Mucosa of descending colon (tissue), 3 donors: ENCODE results near the gene NUDT3. TPM values are rescaled to one million over a fixed set of nuclear protein-coding genes. Genes with fewer than 3 reads are reported as not detected.

Experiments used
- ATAC-seq: fragments of 200-7000 bp; cut with Tn5 transposase; one replicate; pipeline ENCODE4 v1.9.1; 2020; ENCODE audit warnings: mild to moderate bottlenecking, moderate library complexity
- DNase-seq, 3 donors: peaks; one replicate each; pipeline ENCODE4 v3.0.0-alpha.2; 2020
- H3K36me3 ChIP-seq: fragments of 200-600 bp; one replicate; pipeline ENCODE4 v1.8.0; 2021; ENCODE audit warnings: low read depth, mild to moderate bottlenecking
- H3K4me1 ChIP-seq: fragments of 200-600 bp; one replicate; pipeline ENCODE4 v1.8.0; 2021; ENCODE audit warnings: low read depth, mild to moderate bottlenecking
- H3K4me3 ChIP-seq: fragments of 200-600 bp; one replicate; pipeline ENCODE4 v1.8.0; 2021; ENCODE audit warnings: mild to moderate bottlenecking
- H3K9me3 ChIP-seq: fragments of 200-600 bp; one replicate; pipeline ENCODE4 v1.8.0; 2021; ENCODE audit warnings: mild to moderate bottlenecking
- intact Hi-C, 2 donors: fragments of 100-400 bp; cut with DNase I in 1 of 2; cut with micrococcal nuclease in 1 of 2; formaldehyde crosslinking; loops; one replicate each; pipeline versions ENCODE4 v1.11.0 to v1.11.1; 2022; cut with DNase I, micrococcal nuclease
- total RNA-seq, 3 donors: library from RNA; stranded (reverse); fragmentation: NEBNext Ultra II Directional in 2 of 3; extraction: Animal tissue kit (Norgen Biotek cat#: 25700) in 2 of 3; gene quantifications; one replicate each; pipeline versions ENCODE4 v1.2.1 to v1.2.4, GENCODE V29; 2021 to 2023
- TF ChIP-seq, protein P1 (sequence below): fragments of 200-600 bp; IDR thresholded peaks from one replicate; pipeline ENCODE4 v1.8.0; 2022; ENCODE audit warnings: antibody characterized with exemption, mild to moderate bottlenecking
- donor health status: DM: no; HTN: no; CAD: no; lungs with moderate emphysema.
- donor health status: DM: no; HTN: no; CAD: no.
- donor health status: DM: no; HTN: yes; CAD: no.

The NUDT3 gene
- total RNA-seq, 3 donors from 2014 or later, result 19.1 to 48.7 (median 26.7) TPM

DNA sequence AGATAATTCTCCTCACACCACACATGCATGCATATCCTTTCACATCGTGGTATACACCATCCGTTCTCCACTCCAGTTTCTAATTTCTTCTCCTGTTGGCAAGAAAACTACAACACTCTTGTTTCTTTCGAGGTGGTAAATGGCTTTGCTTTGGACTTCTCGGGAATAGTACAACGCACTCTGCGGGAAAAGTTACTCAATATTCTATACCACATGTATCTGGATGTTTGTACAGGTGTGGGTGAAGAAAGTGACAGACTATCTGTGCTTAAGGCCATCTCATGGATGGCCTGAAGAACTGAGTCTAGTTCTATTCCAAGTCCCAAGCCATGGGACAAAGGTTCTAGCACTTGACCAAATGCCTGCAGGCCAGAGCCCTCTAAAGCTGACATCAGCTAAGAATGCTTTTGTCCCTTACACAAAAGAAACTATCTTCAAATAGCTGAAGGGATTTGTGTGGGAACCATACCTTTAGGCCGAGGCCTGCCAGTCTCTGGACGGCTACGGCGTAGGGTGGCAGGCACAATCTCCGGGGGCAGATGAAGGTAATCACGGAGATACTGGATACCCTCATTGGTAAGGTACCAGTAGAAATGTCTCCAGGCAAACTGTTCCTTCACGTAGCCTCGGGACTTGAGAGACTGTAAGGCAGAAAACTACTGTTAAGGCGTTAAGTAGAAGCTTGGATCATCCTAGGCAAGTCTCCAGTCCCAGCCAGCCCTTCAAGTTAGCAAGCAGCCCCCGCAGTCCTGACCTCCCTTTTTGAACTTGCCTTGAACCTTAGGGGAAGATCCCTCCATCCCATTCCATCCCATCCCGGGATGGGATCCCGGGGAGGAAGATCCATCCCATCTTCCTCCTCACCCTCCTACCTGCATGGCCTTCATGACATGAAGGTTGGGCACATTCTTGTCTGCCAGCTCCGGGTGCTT is 32.0 kb upstream of the NUDT3 start:
- Histone ChIP-seq H3K4me1 (peaks cover 9% of the 10 kb centered on the region), H3K9me3 (no peaks in the 10 kb centered on the region), H3K36me3 (peaks cover 14% of the 10 kb centered on the region), H3K4me3 (no peak overlapping the region)
- TF ChIP-seq, protein P1, sequence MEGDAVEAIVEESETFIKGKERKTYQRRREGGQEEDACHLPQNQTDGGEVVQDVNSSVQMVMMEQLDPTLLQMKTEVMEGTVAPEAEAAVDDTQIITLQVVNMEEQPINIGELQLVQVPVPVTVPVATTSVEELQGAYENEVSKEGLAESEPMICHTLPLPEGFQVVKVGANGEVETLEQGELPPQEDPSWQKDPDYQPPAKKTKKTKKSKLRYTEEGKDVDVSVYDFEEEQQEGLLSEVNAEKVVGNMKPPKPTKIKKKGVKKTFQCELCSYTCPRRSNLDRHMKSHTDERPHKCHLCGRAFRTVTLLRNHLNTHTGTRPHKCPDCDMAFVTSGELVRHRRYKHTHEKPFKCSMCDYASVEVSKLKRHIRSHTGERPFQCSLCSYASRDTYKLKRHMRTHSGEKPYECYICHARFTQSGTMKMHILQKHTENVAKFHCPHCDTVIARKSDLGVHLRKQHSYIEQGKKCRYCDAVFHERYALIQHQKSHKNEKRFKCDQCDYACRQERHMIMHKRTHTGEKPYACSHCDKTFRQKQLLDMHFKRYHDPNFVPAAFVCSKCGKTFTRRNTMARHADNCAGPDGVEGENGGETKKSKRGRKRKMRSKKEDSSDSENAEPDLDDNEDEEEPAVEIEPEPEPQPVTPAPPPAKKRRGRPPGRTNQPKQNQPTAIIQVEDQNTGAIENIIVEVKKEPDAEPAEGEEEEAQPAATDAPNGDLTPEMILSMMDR, result no peak
- intact Hi-C loops, result no loop called here
- no peak for ATAC-seq
- DNase-seq, result no peak

DNA sequence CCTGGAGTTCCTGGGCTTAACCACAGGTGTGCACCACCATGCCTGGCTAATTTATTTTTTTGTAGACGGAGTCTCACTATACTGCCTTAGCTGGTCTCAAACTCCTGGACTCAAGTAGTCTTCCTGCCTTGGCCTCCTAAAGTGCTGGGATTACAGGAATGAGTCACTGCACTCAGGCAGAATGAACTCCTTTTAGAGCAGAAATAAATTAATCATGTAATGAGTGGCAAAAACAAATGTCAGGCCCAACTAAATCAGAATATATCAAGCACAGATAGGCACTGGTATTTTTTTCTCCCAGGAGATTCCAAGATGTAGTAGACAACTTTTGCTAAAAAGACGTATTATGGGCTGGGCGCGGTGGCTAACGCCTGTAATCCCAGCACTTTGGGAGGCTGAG is 30.8 kb upstream of the NUDT3 start:
- no peak overlapping the region for H3K4me3 ChIP-seq
- DNase-seq (no peak), ATAC-seq (no peak)
- TF ChIP-seq, protein P1, result no peak
- peaks cover 9% of the 10 kb centered on the region for H3K4me1 ChIP-seq
- intact Hi-C loops, result no loop called here
- H3K36me3 ChIP-seq, result peaks cover 14% of the 10 kb centered on the region
- H3K9me3 ChIP-seq, result no peaks in the 10 kb centered on the region

DNA sequence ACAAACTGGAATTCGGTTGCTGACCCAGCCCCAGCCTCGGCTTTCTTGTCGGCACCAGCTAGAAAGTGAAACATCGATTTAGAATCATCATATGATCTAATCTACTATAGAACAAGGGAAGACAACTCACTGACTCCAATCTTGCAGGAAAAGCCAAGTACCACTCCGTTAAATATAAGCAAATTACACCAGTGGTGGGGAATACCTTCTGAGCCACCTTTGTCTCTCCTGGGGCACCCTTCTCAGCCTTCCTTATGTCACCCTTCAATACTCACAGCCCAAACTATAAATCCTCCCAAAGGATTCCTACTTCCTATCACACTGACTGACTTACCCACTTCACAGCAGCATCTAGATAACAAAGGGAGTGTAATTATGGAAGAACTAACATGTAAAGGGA is 25.9 kb upstream of the NUDT3 start:
- intact Hi-C loops, result loop anchor here (10.0 kb wide), 2 partner anchors 174 to 224 kb away; partner anchors contain the start of gene SMIM29 (in 2 of the 2)
- DNase-seq, result no peak
- H3K4me3 ChIP-seq, result no peak overlapping the region

DNA sequence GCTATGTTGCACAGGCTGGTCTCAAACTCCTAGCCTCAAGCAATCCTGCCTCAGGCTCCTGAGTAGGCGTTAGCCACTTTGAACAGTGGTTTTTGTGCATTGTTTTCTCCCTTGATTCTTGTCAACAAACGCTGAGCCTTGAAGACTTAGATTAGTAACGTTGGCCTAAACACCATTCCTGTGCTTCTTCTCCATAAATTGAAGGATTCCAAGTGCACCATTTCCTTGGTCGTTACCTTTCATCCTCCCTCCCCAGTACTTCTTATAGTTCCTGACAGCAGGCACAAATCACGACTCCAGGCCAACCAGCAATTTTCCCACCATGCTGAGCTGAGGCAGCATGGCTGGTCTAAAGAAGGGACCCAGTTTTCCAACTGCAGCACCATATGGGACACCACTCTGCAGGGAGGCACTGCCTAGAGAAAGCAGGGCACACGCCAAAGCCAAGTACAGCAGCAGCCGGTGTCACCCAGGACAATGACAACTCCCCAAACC is 24.5 kb upstream of the NUDT3 start:
- ATAC-seq, result no peak
- Histone ChIP-seq H3K4me1 (peaks cover 8% of the 10 kb centered on the region), H3K36me3 (peaks cover 12% of the 10 kb centered on the region), H3K9me3 (no peaks in the 10 kb centered on the region), H3K4me3 (no peak overlapping the region)
- TF ChIP-seq, protein P1, result no peak
- DNase-seq, result no peak
- intact Hi-C loops, result loop anchor here (10.0 kb wide), 2 partner anchors 172 to 222 kb away; partner anchors contain the start of gene SMIM29 (in 2 of the 2)

More for the DNA sequence above, 25.9 kb upstream of the NUDT3 start:
- Histone ChIP-seq H3K9me3 (no peaks in the 10 kb centered on the region), H3K36me3 (peaks cover 14% of the 10 kb centered on the region), H3K4me1 (peaks cover 9% of the 10 kb centered on the region)
- ATAC-seq, result no peak
- TF ChIP-seq, protein P1, result no peak

DNA sequence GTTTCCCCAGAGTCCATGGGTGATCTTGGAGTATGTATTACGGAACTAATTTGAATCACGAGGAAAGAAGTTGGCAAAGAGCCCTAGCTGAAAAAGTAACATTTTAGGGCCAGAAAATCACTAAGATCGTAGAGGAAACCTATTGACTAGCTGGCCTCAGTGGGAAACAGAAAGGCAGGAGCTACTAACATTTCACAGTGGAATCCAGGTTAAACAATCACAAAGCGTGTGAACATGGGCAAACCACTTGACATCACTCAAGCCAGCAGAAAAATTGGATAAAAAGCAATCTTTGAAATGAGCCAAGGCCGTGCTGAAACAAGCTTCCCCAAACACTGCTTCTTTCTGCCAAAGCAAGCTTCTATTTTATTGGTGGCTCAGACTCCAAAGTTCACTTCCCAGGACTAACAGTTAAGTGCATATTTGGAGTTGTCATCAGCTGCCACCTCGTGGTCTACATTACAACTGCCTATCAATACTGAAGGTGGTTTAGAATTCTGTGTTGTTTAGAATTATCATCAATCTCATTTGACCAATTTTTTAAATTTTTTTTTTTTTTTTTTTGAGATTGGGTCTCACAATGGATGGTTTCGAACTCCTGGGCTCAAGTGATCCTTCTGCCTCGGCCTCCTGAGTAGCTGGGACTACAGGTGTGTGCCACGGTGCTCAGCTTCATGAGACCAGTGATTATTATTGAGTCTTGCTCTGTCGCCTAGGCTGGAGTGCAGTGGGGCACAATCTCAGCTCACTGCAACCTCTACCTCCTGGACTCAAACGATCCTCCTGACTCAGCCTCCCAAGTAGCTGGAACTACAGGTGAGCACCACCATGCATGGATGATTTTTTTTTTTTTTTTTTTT is 22.8 kb upstream of the NUDT3 start:
- Histone ChIP-seq H3K36me3 (peaks cover 1% of the 10 kb centered on the region), H3K4me3 (no peak overlapping the region), H3K4me1 (peaks cover 7% of the 10 kb centered on the region), H3K9me3 (no peaks in the 10 kb centered on the region)
- TF ChIP-seq, protein P1, result peak; percentile 40
- DNase-seq (peak in 1 of 3 donors; percentile 84), ATAC-seq (peak; percentile 96)
- intact Hi-C loops, result loop anchor here (1.0 to 10.0 kb wide), 3 partner anchors 170 to 220 kb away; partner anchors contain the start of gene SMIM29 (in 2 of the 2)
